HEK293 (cell line): ENCODE results near the gene RNPEP.
A peak's percentile ranks its signal among the peaks of the same experiment; 100 is the strongest.

Experiments used
- CTCF ChIA-PET: fragments of 350-600 bp; formaldehyde crosslinking; extraction: SDS; loops from one replicate; lab custom pipeline; 2021; ENCODE audit warnings: antibody characterized with exemption; lab: Yijun Ruan, JAX
- POLR2A ChIA-PET: fragments of 300-600 bp; formaldehyde crosslinking; extraction: SDS; loops from one replicate; lab custom pipeline; 2020; ENCODE audit warnings: antibody characterized with exemption, inconsistent platforms; lab: Yijun Ruan, JAX
- H3K27ac ChIP-seq: fragments of 200-500 bp; sonication (Bioruptor generic); 2 replicates; pipeline ENCODE4 v1.5.1; 2014; ENCODE audit warnings: low read depth, low read length, control low read depth, inconsistent platforms; ENCODE audit errors: extremely low read depth
- H3K36me3 ChIP-seq, 2 experiments: fragments of 200-500 bp in 1 of 2; sonication (Bioruptor generic) in 1 of 2; 1 replicate in 1 of 2; 2 replicates in 1 of 2; pipeline ENCODE4 v1.5.1; 2014 to 2017; ENCODE audit warnings: inconsistent platforms in 2 of 2, low read length in 2 of 2; ENCODE audit not compliant: control insufficient read depth in 2 of 2, insufficient read depth in 1 of 2
- H3K4me1 ChIP-seq: fragments of 200-500 bp; sonication (Bioruptor generic); 2 replicates; pipeline ENCODE4 v1.5.1; 2014; ENCODE audit warnings: mild to moderate bottlenecking, low read length, inconsistent platforms; ENCODE audit not compliant: control insufficient read depth, insufficient read depth
- H3K4me3 ChIP-seq: 2 replicates; pipeline ENCODE4 v1.5.1; 2011; ENCODE audit warnings: low read depth, mild to moderate bottlenecking, control low read depth, low read length, moderate library complexity
- H3K9me3 ChIP-seq: fragments of 200-500 bp; sonication (Bioruptor generic); 2 replicates; pipeline ENCODE4 v1.5.1; 2014; ENCODE audit warnings: low read depth, low read length, inconsistent platforms; ENCODE audit not compliant: control insufficient read depth, insufficient read depth
- BCL11A ChIP-seq: fragments of 450-650 bp; formaldehyde crosslinking; IDR thresholded peaks from 2 replicates; pipeline ENCODE4 v1.5.1; 2016; ENCODE audit warnings: low read depth, missing biosample characterization, missing genetic modification characterization
- EGR2 ChIP-seq: fragments of 450-650 bp; formaldehyde crosslinking; IDR thresholded peaks from 2 replicates; pipeline ENCODE4 v1.5.1; 2016; ENCODE audit warnings: low read depth, missing biosample characterization, missing genetic modification characterization
- KLF9 ChIP-seq: fragments of 450-650 bp; formaldehyde crosslinking; IDR thresholded peaks from 2 replicates; pipeline ENCODE4 v1.5.1; 2016; ENCODE audit warnings: missing biosample characterization, missing genetic modification characterization, low read depth
- MZF1 ChIP-seq: fragments of 450-650 bp; formaldehyde crosslinking; IDR thresholded peaks from 2 replicates; pipeline ENCODE4 v1.5.1; 2017; ENCODE audit warnings: missing biosample characterization, missing genetic modification characterization, borderline replicate concordance
- PBX3 ChIP-seq: sonication (generic); formaldehyde crosslinking; IDR thresholded peaks from 2 replicates; pipeline ENCODE4 v1.8.1; 2022; ENCODE audit warnings: mild to moderate bottlenecking, moderate library complexity, missing genetic modification reagents
- SETDB1 ChIP-seq: IDR thresholded peaks from one replicate; pipeline ENCODE4 v1.6.1; 2017; ENCODE audit warnings: mild to moderate bottlenecking, low read length, moderate library complexity, mixed read lengths; ENCODE audit not compliant: insufficient read length
- SP2 ChIP-seq: fragments of 450-650 bp; formaldehyde crosslinking; IDR thresholded peaks from 2 replicates; pipeline ENCODE4 v1.5.1; 2016; ENCODE audit warnings: missing biosample characterization, missing genetic modification characterization
- SP3 ChIP-seq: fragments of 450-650 bp; formaldehyde crosslinking; IDR thresholded peaks from 2 replicates; pipeline ENCODE4 v1.5.1; 2016; ENCODE audit warnings: missing biosample characterization, missing genetic modification characterization
- YY1 ChIP-seq: fragments of 450-650 bp; formaldehyde crosslinking; IDR thresholded peaks from 2 replicates; pipeline ENCODE4 v1.5.1; 2018; ENCODE audit warnings: missing biosample characterization, missing genetic modification characterization
- YY2 ChIP-seq: fragments of 450-650 bp; formaldehyde crosslinking; IDR thresholded peaks from 2 replicates; pipeline ENCODE4 v1.5.1; 2016; ENCODE audit warnings: missing biosample characterization, missing genetic modification characterization
- ZBTB10 ChIP-seq: fragments of 450-650 bp; formaldehyde crosslinking; IDR thresholded peaks from 2 replicates; pipeline ENCODE4 v1.5.1; 2016; ENCODE audit warnings: missing biosample characterization, missing genetic modification characterization
- ZBTB20 ChIP-seq: fragments of 450-650 bp; formaldehyde crosslinking; IDR thresholded peaks from 2 replicates; pipeline ENCODE4 v1.5.1; 2016; ENCODE audit warnings: missing biosample characterization, missing genetic modification characterization
- ZBTB7A ChIP-seq: fragments of 450-650 bp; formaldehyde crosslinking; IDR thresholded peaks from 2 replicates; pipeline ENCODE4 v1.5.1; 2016; ENCODE audit warnings: low read depth, missing biosample characterization, missing genetic modification characterization
- ZBTB8A ChIP-seq: fragments of 450-650 bp; formaldehyde crosslinking; IDR thresholded peaks from 2 replicates; pipeline ENCODE4 v1.5.1; 2016; ENCODE audit warnings: missing biosample characterization, missing genetic modification characterization
- ZFP3 ChIP-seq: fragments of 450-650 bp; formaldehyde crosslinking; IDR thresholded peaks from 2 replicates; pipeline ENCODE4 v1.5.1; 2016; ENCODE audit warnings: low read depth, missing biosample characterization, missing genetic modification characterization
- ZNF133 ChIP-seq: fragments of 450-650 bp; formaldehyde crosslinking; IDR thresholded peaks from 2 replicates; pipeline ENCODE4 v1.5.1; 2016; ENCODE audit warnings: missing biosample characterization, missing genetic modification characterization
- ZNF146 ChIP-seq: fragments of 450-650 bp; formaldehyde crosslinking; IDR thresholded peaks from 2 replicates; pipeline ENCODE4 v1.5.1; 2016; ENCODE audit warnings: missing biosample characterization, missing genetic modification characterization
- ZNF239 ChIP-seq: fragments of 450-650 bp; formaldehyde crosslinking; IDR thresholded peaks from 2 replicates; pipeline ENCODE4 v1.5.1; 2016; ENCODE audit warnings: missing biosample characterization, missing genetic modification characterization
- ZNF266 ChIP-seq: fragments of 450-650 bp; formaldehyde crosslinking; IDR thresholded peaks from 2 replicates; pipeline ENCODE4 v1.5.1; 2016; ENCODE audit warnings: missing biosample characterization, missing genetic modification characterization, low read depth
- ZNF324 ChIP-seq: fragments of 450-650 bp; formaldehyde crosslinking; IDR thresholded peaks from 2 replicates; pipeline ENCODE4 v1.5.1; 2016; ENCODE audit warnings: missing biosample characterization, missing genetic modification characterization
- ZNF335 ChIP-seq: fragments of 450-650 bp; formaldehyde crosslinking; conservative IDR thresholded peaks from 2 replicates; pipeline ENCODE4 v1.5.1; 2016; ENCODE audit warnings: missing biosample characterization, missing genetic modification characterization
- ZNF426 ChIP-seq: fragments of 450-650 bp; formaldehyde crosslinking; IDR thresholded peaks from 2 replicates; pipeline ENCODE4 v1.5.1; 2017; ENCODE audit warnings: missing biosample characterization, missing genetic modification characterization, mild to moderate bottlenecking, inconsistent platforms, moderate library complexity
- ZNF501 ChIP-seq: fragments of 450-650 bp; formaldehyde crosslinking; IDR thresholded peaks from 2 replicates; pipeline ENCODE4 v1.5.1; 2016; ENCODE audit warnings: missing biosample characterization, missing genetic modification characterization
- ZNF544 ChIP-seq: fragments of 450-650 bp; formaldehyde crosslinking; IDR thresholded peaks from 2 replicates; pipeline ENCODE4 v1.5.0; 2017; ENCODE audit warnings: missing biosample characterization, missing genetic modification characterization
- ZNF600 ChIP-seq: fragments of 450-650 bp; formaldehyde crosslinking; IDR thresholded peaks from 2 replicates; pipeline ENCODE4 v1.5.1; 2016; ENCODE audit warnings: missing biosample characterization, missing genetic modification characterization
- ZNF621 ChIP-seq: fragments of 450-650 bp; formaldehyde crosslinking; IDR thresholded peaks from 2 replicates; pipeline ENCODE4 v1.5.1; 2017; ENCODE audit warnings: missing biosample characterization, missing genetic modification characterization
- ZNF626 ChIP-seq: fragments of 450-650 bp; sonication (Bioruptor Pico); formaldehyde crosslinking; IDR thresholded peaks from 2 replicates; pipeline ENCODE4 v1.5.1; 2018; ENCODE audit warnings: missing biosample characterization, missing genetic modification characterization, inconsistent platforms
- ZNF707 ChIP-seq: fragments of 450-650 bp; formaldehyde crosslinking; IDR thresholded peaks from 2 replicates; pipeline ENCODE4 v1.5.1; 2016; ENCODE audit warnings: missing biosample characterization, missing genetic modification characterization
- ZNF768 ChIP-seq: fragments of 450-650 bp; formaldehyde crosslinking; IDR thresholded peaks from 2 replicates; pipeline ENCODE4 v1.5.1; 2018; ENCODE audit warnings: missing biosample characterization, mild to moderate bottlenecking, missing genetic modification characterization
- ZNF830 ChIP-seq: fragments of 450-650 bp; IDR thresholded peaks from 2 replicates; pipeline ENCODE4 v1.5.0; 2018; ENCODE audit warnings: missing biosample characterization, missing genetic modification characterization, low read depth, mild to moderate bottlenecking, moderate library complexity
- ZXDB ChIP-seq: fragments of 450-650 bp; formaldehyde crosslinking; IDR thresholded peaks from 2 replicates; pipeline ENCODE4 v1.5.1; 2016; ENCODE audit warnings: missing biosample characterization, missing genetic modification characterization
- TF ChIP-seq, protein P1 (sequence below): fragments of 450-650 bp; formaldehyde crosslinking; IDR thresholded peaks from 2 replicates; pipeline ENCODE4 v1.5.1; 2016; ENCODE audit warnings: missing biosample characterization, missing genetic modification characterization

RNPEP gene

DNA sequence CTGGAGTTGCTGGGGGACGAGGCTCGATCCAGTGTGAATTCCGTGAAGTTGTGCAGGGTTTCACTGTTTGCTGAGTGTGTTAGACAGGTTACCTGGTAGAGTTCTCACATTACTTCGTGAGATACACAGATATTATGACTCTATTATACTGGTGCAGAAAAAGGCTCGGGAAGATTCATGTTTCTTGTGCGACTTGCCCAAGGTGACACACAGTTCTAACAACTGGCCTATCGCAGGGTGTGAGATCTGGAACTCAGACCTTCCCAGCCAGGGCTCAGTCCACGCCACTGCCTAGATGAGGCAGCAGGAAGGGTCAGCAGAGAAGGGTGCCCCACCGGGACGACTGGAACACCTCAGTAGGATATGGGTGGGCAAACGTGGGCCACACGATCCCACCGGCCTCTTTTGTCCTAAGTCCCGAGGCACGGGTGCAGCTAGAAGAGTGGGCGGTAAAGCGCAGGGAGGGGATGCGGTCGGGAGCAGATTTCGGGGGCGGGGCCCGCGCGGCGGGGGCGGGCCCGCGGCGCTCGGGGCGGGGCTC lies 296 bp upstream of the RNPEP start:
- ChIA-PET POLR2A (interaction anchor here (0.7 to 2.3 kb wide), 7 partner anchors 8 to 98 kb away, joined by 3 to 10 read pairs (median 5); partner anchors contain the start of gene TIMM17A), CTCF (interaction anchor here (0.9 to 4.5 kb wide), 4 partner anchors 17 to 100 kb away, joined by 3 to 17 read pairs (median 10); no protein-coding TSS in a partner anchor)
- Histone ChIP-seq H3K9me3 (no peaks in the 10 kb centered on the region), H3K4me3 (peak overlapping the region; percentile 87), H3K27ac (no peak overlapping the region; the same call in 1 of the 2 replicates), H3K4me1 (no peaks in the 10 kb centered on the region), H3K36me3 (peaks cover 0 to 4% of the 10 kb centered on the region in 2 experiments; a peak in 1 of 3 replicates)
- TF ChIP-seq ZNF324 (tag by site-specific recombination) (no peak), ZBTB20 (tag by site-specific recombination) (peak; percentile 9; the same call in 1 of the 2 replicates), KLF9 (tag by site-specific recombination) (peak; percentile 56; the same call in 1 of the 2 replicates), ZNF544 (tag by site-specific recombination) (no peak), PBX3 (CRISPR knock-in tag) (no peak), SETDB1 (no peak), ZFP3 (tag by site-specific recombination) (no peak), ZNF707 (no peak), ZNF830 (tag by site-specific recombination) (no peak), ZNF266 (tag by site-specific recombination) (no peak), ZNF626 (no peak), ZNF133 (tag by site-specific recombination) (no peak), ZNF600 (tag by site-specific recombination) (peak; percentile 89; the same call in 1 of the 2 replicates), ZXDB (tag by site-specific recombination) (no peak), ZNF146 (tag by site-specific recombination) (no peak), SP3 (tag by site-specific recombination) (peak; percentile 54), BCL11A (tag by site-specific recombination) (0 out of 2 replicates have a peak, but pooled peaks have one; percentile 15), EGR2 (tag by site-specific recombination) (peak; percentile 55; the same call in 1 of the 2 replicates), ZBTB7A (tag by site-specific recombination) (no peak), ZNF621 (tag by site-specific recombination) (no peak), ZNF501 (tag by site-specific recombination) (peak; percentile 40; the same call in 1 of the 2 replicates), ZNF768 (tag by site-specific recombination) (no peak), ZBTB8A (no peak), MZF1 (tag by site-specific recombination) (0 out of 2 replicates have a peak, but pooled peaks have one; percentile 7), YY2 (tag by site-specific recombination) (no peak), ZNF426 (tag by site-specific recombination) (no peak), SP2 (peak; percentile 46), ZBTB10 (no peak), ZNF335 (tag by site-specific recombination) (peak; percentile 8; the same call in 1 of the 2 replicates), ZNF239 (tag by site-specific recombination) (no peak), YY1 (tag by site-specific recombination) (no peak)
- TF ChIP-seq, protein P1, sequence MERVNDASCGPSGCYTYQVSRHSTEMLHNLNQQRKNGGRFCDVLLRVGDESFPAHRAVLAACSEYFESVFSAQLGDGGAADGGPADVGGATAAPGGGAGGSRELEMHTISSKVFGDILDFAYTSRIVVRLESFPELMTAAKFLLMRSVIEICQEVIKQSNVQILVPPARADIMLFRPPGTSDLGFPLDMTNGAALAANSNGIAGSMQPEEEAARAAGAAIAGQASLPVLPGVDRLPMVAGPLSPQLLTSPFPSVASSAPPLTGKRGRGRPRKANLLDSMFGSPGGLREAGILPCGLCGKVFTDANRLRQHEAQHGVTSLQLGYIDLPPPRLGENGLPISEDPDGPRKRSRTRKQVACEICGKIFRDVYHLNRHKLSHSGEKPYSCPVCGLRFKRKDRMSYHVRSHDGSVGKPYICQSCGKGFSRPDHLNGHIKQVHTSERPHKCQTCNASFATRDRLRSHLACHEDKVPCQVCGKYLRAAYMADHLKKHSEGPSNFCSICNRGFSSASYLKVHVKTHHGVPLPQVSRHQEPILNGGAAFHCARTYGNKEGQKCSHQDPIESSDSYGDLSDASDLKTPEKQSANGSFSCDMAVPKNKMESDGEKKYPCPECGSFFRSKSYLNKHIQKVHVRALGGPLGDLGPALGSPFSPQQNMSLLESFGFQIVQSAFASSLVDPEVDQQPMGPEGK, result peak; percentile 40; the same call in 1 of the 2 replicates
